ENCODE measurements around the gene PTPRN2. TPM values are rescaled to one million over a fixed set of nuclear protein-coding genes. Genes with fewer than 3 reads are reported as not detected.

The PTPRN2 gene
- total and polyA plus RNA-seq, 2 donors (not counting 3 experiments of a cell fraction or from before 2014, with no cell fraction given): 0.62 to 0.88 TPM

DNA sequence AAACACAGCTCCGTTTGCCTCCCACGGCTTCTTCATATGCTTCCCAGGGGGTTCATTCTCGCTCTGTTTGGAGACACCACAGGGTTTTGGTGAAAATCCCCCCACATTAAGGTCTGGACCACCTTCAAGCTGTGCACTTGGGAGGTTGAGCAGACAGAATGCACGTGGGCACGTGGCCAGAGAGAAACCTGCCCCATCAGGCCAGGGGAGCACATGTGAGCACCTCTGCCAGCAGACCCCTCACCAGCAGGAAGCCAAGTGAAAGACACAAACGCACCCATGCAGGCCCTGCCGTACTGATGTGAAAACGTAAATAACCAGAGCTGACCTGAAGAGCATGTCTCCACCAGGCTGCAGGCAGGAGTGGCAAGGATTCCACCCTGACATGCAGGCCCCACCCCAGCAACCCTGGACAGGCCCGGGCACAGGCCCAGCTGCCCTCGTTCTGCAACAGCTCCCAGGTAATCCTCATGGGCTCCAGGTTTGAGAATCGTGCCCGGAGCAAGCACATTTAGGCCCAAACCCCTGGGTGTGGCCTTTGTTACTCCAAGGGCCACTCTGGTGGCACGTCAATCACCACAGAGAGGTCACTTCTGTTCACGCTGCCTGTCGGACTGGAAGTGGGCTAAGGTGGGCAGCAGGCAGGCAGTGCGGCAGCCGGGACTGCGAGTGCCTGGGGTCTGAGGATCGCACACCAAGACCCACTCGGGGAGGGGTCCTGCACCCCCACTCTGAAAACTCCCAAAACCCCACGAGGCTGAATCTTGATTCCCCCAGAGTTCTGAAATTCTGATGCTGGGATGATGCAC, 184.4 kb downstream of the PTPRN2 start:
- peaks cover 4% of the 10 kb centered on the region for H3K9me3 ChIP-seq (replicated peaks; ENCODE audit: control insufficient read depth, insufficient read depth, low read length)
- dilution Hi-C loops (cut with MboI; ENCODE audit: extremely low pct_ligation_motif_present, low sequenced_read_pairs): no loop called here
- no peaks in the 10 kb centered on the region for H3K79me2 ChIP-seq (ENCODE audit: control insufficient read depth, insufficient read depth, low read length)
- no peak overlapping the region for H2AFZ ChIP-seq (ENCODE audit: low read depth, low read length)
- no TSS peak for BruUV-seq (replicated peaks)
- H4K20me1 ChIP-seq (replicated peaks; ENCODE audit: control insufficient read depth, extremely low read depth, insufficient read depth, low read length): no peaks in the 10 kb centered on the region
- H3K36me3 ChIP-seq (ENCODE audit: control insufficient read depth in 2 of 2, extremely low read depth in 1 of 2, insufficient read depth in 2 of 2, low read length in 2 of 2): no peaks in the 10 kb centered on the region
- TF ChIP-seq, protein P1, sequence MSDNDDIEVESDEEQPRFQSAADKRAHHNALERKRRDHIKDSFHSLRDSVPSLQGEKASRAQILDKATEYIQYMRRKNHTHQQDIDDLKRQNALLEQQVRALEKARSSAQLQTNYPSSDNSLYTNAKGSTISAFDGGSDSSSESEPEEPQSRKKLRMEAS (IDR thresholded peaks at IDR 0.05; ENCODE audit: insufficient read depth, insufficient read length): no peak
- no peak for TF ChIP-seq FOS (IDR thresholded peaks at IDR 0.05; ENCODE audit: borderline replicate concordance, insufficient read depth, low read length)
- TF ChIP-seq, protein P2, sequence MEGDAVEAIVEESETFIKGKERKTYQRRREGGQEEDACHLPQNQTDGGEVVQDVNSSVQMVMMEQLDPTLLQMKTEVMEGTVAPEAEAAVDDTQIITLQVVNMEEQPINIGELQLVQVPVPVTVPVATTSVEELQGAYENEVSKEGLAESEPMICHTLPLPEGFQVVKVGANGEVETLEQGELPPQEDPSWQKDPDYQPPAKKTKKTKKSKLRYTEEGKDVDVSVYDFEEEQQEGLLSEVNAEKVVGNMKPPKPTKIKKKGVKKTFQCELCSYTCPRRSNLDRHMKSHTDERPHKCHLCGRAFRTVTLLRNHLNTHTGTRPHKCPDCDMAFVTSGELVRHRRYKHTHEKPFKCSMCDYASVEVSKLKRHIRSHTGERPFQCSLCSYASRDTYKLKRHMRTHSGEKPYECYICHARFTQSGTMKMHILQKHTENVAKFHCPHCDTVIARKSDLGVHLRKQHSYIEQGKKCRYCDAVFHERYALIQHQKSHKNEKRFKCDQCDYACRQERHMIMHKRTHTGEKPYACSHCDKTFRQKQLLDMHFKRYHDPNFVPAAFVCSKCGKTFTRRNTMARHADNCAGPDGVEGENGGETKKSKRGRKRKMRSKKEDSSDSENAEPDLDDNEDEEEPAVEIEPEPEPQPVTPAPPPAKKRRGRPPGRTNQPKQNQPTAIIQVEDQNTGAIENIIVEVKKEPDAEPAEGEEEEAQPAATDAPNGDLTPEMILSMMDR (IDR thresholded peaks at IDR 0.05; ENCODE audit: extremely low read depth in 1 of 2, insufficient read depth in 1 of 2, low read depth in 1 of 2, low read length in 2 of 2): no peak
- TF ChIP-seq POLR2AphosphoS5 (IDR thresholded peaks at IDR 0.05; ENCODE audit: insufficient read depth, low read depth, low read length): no peak
- TF ChIP-seq POLR2A (IDR thresholded peaks at IDR 0.05; ENCODE audit: low read depth, low read length): no peak
- no peak for TF ChIP-seq EZH2 (IDR thresholded peaks at IDR 0.05; ENCODE audit: borderline replicate concordance, low read depth, low read length, severe bottlenecking)
- intact Hi-C loops (cut with micrococcal nuclease): no loop called here
- no peaks in the 10 kb centered on the region for H3K27me3 ChIP-seq (ENCODE audit: control insufficient read depth in 2 of 2, insufficient read depth in 2 of 2, low read length in 2 of 2)
- H3K27ac ChIP-seq (ENCODE audit: insufficient read depth, low read depth, low read length): no peak overlapping the region
- FAIRE-seq: no peak
- DNase-seq (ENCODE audit: low read depth, low spot score): no peak
- H3K9me1 ChIP-seq (replicated peaks; ENCODE audit: control insufficient read depth, extremely low read depth, insufficient read depth, low read length): no peaks in the 10 kb centered on the region
- H3K4me3 ChIP-seq (replicated peaks in 1 of 3; ENCODE audit: insufficient read depth in 1 of 3, low read depth in 1 of 3, low read length in 3 of 3): no peak overlapping the region
- CTCF ChIA-PET: no interaction called here
- no peaks in the 10 kb centered on the region for H3K4me1 ChIP-seq (ENCODE audit: control insufficient read depth, extremely low read depth, insufficient read depth, low read length)
- POLR2A ChIA-PET: no interaction called here
- H3K9ac ChIP-seq (replicated peaks; ENCODE audit: extremely low read depth, insufficient read depth, low read length): no peak overlapping the region
- H3K4me2 ChIP-seq (ENCODE audit: insufficient read depth, low read length): no peak overlapping the region

All from endothelial cell of umbilical vein (primary cell).